Heart left ventricle (tissue), 16 donors: Measurements from ENCODE around the gene TAF5L. TPM values are rescaled to one million over a fixed set of nuclear protein-coding genes. Genes with fewer than 3 reads are reported as not detected.

Experiments used
- ATAC-seq, 4 donors: fragments of 200-7000 bp; cut with Tn5 transposase; one replicate each; pipeline ENCODE4 v1.9.1; 2020 to 2022; ENCODE audit warnings: moderate library complexity in 4 of 4, mild to moderate bottlenecking in 3 of 4, moderate number of reproducible peaks in 1 of 4
- DNase-seq, 5 donors: peaks; one replicate each; pipeline ENCODE4 v3.0.0-alpha.2; 2020
- H3K27ac ChIP-seq, 12 donors: fragments of 200-600 bp; sonication (generic) in 4 of 12; one replicate each; pipeline versions ENCODE4 v1.5.0 to v1.8.0; 2016 to 2022; ENCODE audit warnings: mild to moderate bottlenecking in 2 of 12
- H3K27me3 ChIP-seq, 9 donors: fragments of 200-600 bp; sonication (generic) in 2 of 9; one replicate each; pipeline versions ENCODE4 v1.5.1 to v1.8.0; 2016 to 2022; ENCODE audit warnings: mild to moderate bottlenecking in 3 of 9
- H3K36me3 ChIP-seq, 9 donors: fragments of 200-600 bp; sonication (generic) in 2 of 9; one replicate each; pipeline versions ENCODE4 v1.5.0 to v1.8.0; 2018 to 2022; ENCODE audit warnings: mild to moderate bottlenecking in 2 of 9
- H3K4me1 ChIP-seq, 12 donors: fragments of 200-600 bp; sonication (generic) in 4 of 12; one replicate each; pipeline versions ENCODE4 v1.5.0 to v1.8.0; 2016 to 2022; ENCODE audit warnings: mild to moderate bottlenecking in 3 of 12
- H3K4me3 ChIP-seq, 12 donors: fragments of 200-600 bp; sonication (generic) in 4 of 12; one replicate each; pipeline versions ENCODE4 v1.5.0 to v1.8.0; 2017 to 2022; ENCODE audit warnings: mild to moderate bottlenecking in 9 of 12, moderate library complexity in 4 of 12
- H3K9me3 ChIP-seq, 12 donors: fragments of 200-600 bp; sonication (generic) in 4 of 12; one replicate each; pipeline versions ENCODE4 v1.5.0 to v1.8.0; 2016 to 2022; ENCODE audit warnings: mild to moderate bottlenecking in 1 of 12
- CTCF ChIP-seq, 12 donors: fragments of 200-600 bp; sonication (generic) in 4 of 12; IDR thresholded peaks; one replicate each; pipeline versions ENCODE4 v1.5.0 to v1.8.0; 2018 to 2022; ENCODE audit warnings: antibody characterized with exemption in 12 of 12, mild to moderate bottlenecking in 5 of 12
- POLR2A ChIP-seq, 2 donors: fragments of 450-650 bp; IDR thresholded peaks; one replicate each; pipeline ENCODE4 v1.6.1; 2017; ENCODE audit warnings: antibody characterized with exemption in 2 of 2, mild to moderate bottlenecking in 2 of 2, moderate library complexity in 2 of 2
- WGBS, 4 donors: extraction: QIAGEN DNeasy Blood & Tissue Kit in 2 of 4; methylation state at CpG; one replicate each; pipeline versions ENCODE4 v1.1.5 to v1.1.7; 2013 to 2018; 5-methylcytosine and 5-hydroxymethylcytosine counted together
- intact Hi-C, 10 donors: fragments of 100-400 bp; cut with DNase I; formaldehyde crosslinking; loops; one replicate each; pipeline versions ENCODE4 v1.11.1 to v1.14.2; 2022
- polyA plus RNA-seq, 2 donors: library from polyadenylated mRNA; stranded (reverse); fragments of 200-250 nt; gene quantifications; one replicate each; pipeline ENCODE4 v1.2.3, GENCODE V29; 2013
- total RNA-seq, 9 donors: library from RNA; depleted of rRNA in 2 of 9; stranded (reverse); fragments of >200 nt in 2 of 9; fragmentation: NEBNext Ultra II Directional in 3 of 9; extraction: Animal tissue kit (Norgen Biotek cat#: 25700) in 3 of 9; gene quantifications; one replicate each; pipeline versions ENCODE4 v1.1.0 to v1.2.4, GENCODE V29; 2016 to 2023
- donor health status: ischemic (EF 13 %, LVEDD 7.1; RV severe dilation, severe dysfunction).
- donor health status: healthy with polysubstance abuse.
- donor health status: DM: no; HTN: yes; CAD: no.
- donor health status: DM: no; HTN: no; CAD: no.
- donor health status: ischemic (EF 25% LVEDD 6.9; RV normal size, moderate dysfunction).
- donor health status: ischemic (EF 25% LVEDD 5.7; RV mildly dilated, moderate dysfunction).
- donor health status: healthy.
- donor health status: DM: yes; HTN: yes; CAD: no.
- donor health status: ischemic (EF 35%, LVEDD 5.7; RV mildly dilated, moderate dysfunction).
- donor health status: nonischemic (EF 11% LVEDD 7.7; RV severe dilation, severe dysfunction).
- donor health status: DM: yes; HTN: yes; CAD: no.
- donor health status: PGD.
- donor health status: ischemic (EF 29% LVEDD 5.4; RV normal size, mild dysfunction).
- donor health status: nonischemic (EF 23%, LVEDD 6.1; RV moderate dilation, normal function).

Gene TAF5L
- total and polyA plus RNA-seq, 11 donors = 4.4 to 15.4 (median 11.1) TPM

GRCh38 chr1:229552732-229553131 is 73.2 kb downstream of the TAF5L start:
- 65 to 75% (median 73%) methylated on average over 5 of the region's 5 CpGs for WGBS, 4 donors
- no peaks in the 10 kb centered on the region for H3K9me3 ChIP-seq
- no peak for TF ChIP-seq CTCF (IDR thresholded peaks at IDR 0.05)
- no peak for TF ChIP-seq POLR2A (IDR thresholded peaks at IDR 0.05)
- H3K36me3 ChIP-seq = peaks cover 0 to 17% (median 15%) of the 10 kb centered on the region in 9 donors
- H3K27me3 ChIP-seq = no peaks in the 10 kb centered on the region
- no peak overlapping the region for H3K4me3 ChIP-seq
- ATAC-seq = no peak
- no peak overlapping the region for H3K27ac ChIP-seq
- peaks cover 0 to 45% (median 23%) of the 10 kb centered on the region in 12 donors for H3K4me1 ChIP-seq
- DNase-seq = no peak
- intact Hi-C loops = loop anchor here in 4 of 10 donors (10.0 kb wide), 2 partner anchors 752 to 762 kb away; no protein-coding TSS in a partner anchor

- H3K27ac ChIP-seq = peak overlapping the region in 1 of 12 donors; percentile 30
- H3K4me1 ChIP-seq = peaks cover 0 to 29% (median 11%) of the 10 kb centered on the region in 12 donors
- H3K36me3 ChIP-seq = peaks cover 0 to 34% (median 33%) of the 10 kb centered on the region in 9 donors
- no peak overlapping the region for H3K4me3 ChIP-seq
- no peaks in the 10 kb centered on the region for H3K9me3 ChIP-seq
- 68 to 87% (median 75%) methylated on average over 3 of the region's 3 CpGs for WGBS, 4 donors
- TF ChIP-seq CTCF (IDR thresholded peaks at IDR 0.05) = no peak
- intact Hi-C loops = loop anchor here in 4 of 10 donors (10.0 kb wide), 2 partner anchors 754 to 764 kb away; no protein-coding TSS in a partner anchor
- ATAC-seq = no peak
- no peak for DNase-seq
- H3K27me3 ChIP-seq = no peaks in the 10 kb centered on the region
These were observed 74.9 kb downstream of the TAF5L start for GRCh38 chr1:229550812-229551567.

- TF ChIP-seq POLR2A (IDR thresholded peaks at IDR 0.05) (no peak), CTCF (IDR thresholded peaks at IDR 0.05) (no peak)
- intact Hi-C loops = no loop called here
- no peak for ATAC-seq
These were observed 78.4 kb downstream of the TAF5L start for GRCh38 chr1:229547542-229547941.

GRCh38 chr1:229544587-229544986 is 81.3 kb downstream of the TAF5L start:
- WGBS, 4 donors = 85 to 100% (median 93%) methylated on average over 1 of the region's 1 CpG
- ATAC-seq = no peak

More at GRCh38 chr1:229547542-229547941, 78.4 kb downstream of the TAF5L start:
- H3K27ac ChIP-seq = no peak overlapping the region
- peaks cover 0 to 8% (median 0%) of the 10 kb centered on the region in 12 donors for H3K4me1 ChIP-seq
- no peaks in the 10 kb centered on the region for H3K9me3 ChIP-seq
- no peak overlapping the region for H3K4me3 ChIP-seq
- H3K27me3 ChIP-seq = no peaks in the 10 kb centered on the region
- 96 to 99% (median 96%) methylated on average over 6 to 7 of the region's 7 CpGs for WGBS, 4 donors
- peaks cover 0 to 66% (median 59%) of the 10 kb centered on the region in 9 donors for H3K36me3 ChIP-seq
- DNase-seq = no peak

More at GRCh38 chr1:229544587-229544986, 81.3 kb downstream of the TAF5L start:
- Histone ChIP-seq H3K27me3 (no peaks in the 10 kb centered on the region), H3K4me3 (no peak overlapping the region), H3K27ac (no peak overlapping the region), H3K9me3 (no peaks in the 10 kb centered on the region), H3K36me3 (peaks cover 0 to 96% (median 88%) of the 10 kb centered on the region in 9 donors), H3K4me1 (no peaks in the 10 kb centered on the region)
- TF ChIP-seq POLR2A (IDR thresholded peaks at IDR 0.05) = no peak
- no peak for TF ChIP-seq CTCF (IDR thresholded peaks at IDR 0.05)
- intact Hi-C loops = no loop called here
- DNase-seq = no peak
